Right atrium auricular region (tissue), 2 donors: ENCODE measurements around the gene ERH. TPM values are rescaled to one million over a fixed set of nuclear protein-coding genes. Genes with fewer than 3 reads are reported as not detected.
"Not testable (repeated sequence)": the region's sequence is repeated elsewhere in the genome, so short reads cannot be mapped to it uniquely, and the experiment has no call there.

Experiments
- DNase-seq: peaks from one replicate; pipeline ENCODE4 v3.0.0-alpha.2; 2019; ENCODE audit warnings: low spot score
- H3K27ac ChIP-seq, 2 donors: fragments of 200-600 bp; sonication (generic); 1 replicate in 1 of 2; 2 replicates in 1 of 2; pipeline ENCODE4 v1.5.1; 2016 to 2019
- H3K27me3 ChIP-seq, 2 donors: fragments of 200-600 bp; sonication (generic); one replicate each; pipeline versions ENCODE4 v1.5.1 to v1.6.0; 2017 to 2019
- H3K36me3 ChIP-seq: fragments of 200-600 bp; sonication (generic); one replicate; pipeline ENCODE4 v1.5.1; 2016
- H3K4me1 ChIP-seq, 2 donors: fragments of 200-600 bp; sonication (generic); one replicate each; pipeline versions ENCODE4 v1.5.1 to v1.6.0; 2017 to 2019
- H3K4me3 ChIP-seq, 2 donors: fragments of 200-600 bp; sonication (generic); 1 replicate in 1 of 2; 2 replicates in 1 of 2; pipeline ENCODE4 v1.5.1; 2017 to 2019; ENCODE audit warnings: mild to moderate bottlenecking in 1 of 2, moderate library complexity in 1 of 2
- H3K9me3 ChIP-seq, 2 donors: fragments of 200-600 bp; sonication (generic); one replicate each; pipeline ENCODE4 v1.5.1; 2019
- CTCF ChIP-seq, 2 donors: fragments of 200-600 bp; sonication (generic); IDR thresholded peaks; one replicate each; pipeline ENCODE4 v1.5.1; 2019; ENCODE audit warnings: antibody characterized with exemption in 2 of 2
- total RNA-seq, 2 donors: library from RNA; depleted of rRNA; stranded (reverse); fragments of >200 nt; gene quantifications; one replicate each; pipeline ENCODE4 v1.1.0, GENCODE V29; 2016

The ERH gene
- total RNA-seq, 2 donors from 2014 or later: 47.1 to 55.1 TPM

- TF ChIP-seq CTCF (IDR thresholded peaks at IDR 0.05): no peak
- no peak for DNase-seq
- no peak overlapping the region for H3K4me3 ChIP-seq
- peaks cover 15% of the 10 kb centered on the region for H3K36me3 ChIP-seq
- no peaks in the 10 kb centered on the region for H3K4me1 ChIP-seq
- H3K9me3 ChIP-seq: no peaks in the 10 kb centered on the region
- H3K27me3 ChIP-seq: no peaks in the 10 kb centered on the region
- H3K27ac ChIP-seq: no peak overlapping the region
Observed at GRCh38 chr14:69423279-69423678, 25.2 kb upstream of the ERH start.

GRCh38 chr14:69416087-69416486, 18.0 kb upstream of the ERH start:
- H3K4me1 ChIP-seq, H3K27ac ChIP-seq, H3K9me3 ChIP-seq, H3K27me3 ChIP-seq, DNase-seq, H3K4me3 ChIP-seq, H3K36me3 ChIP-seq: not testable (repeated sequence)

- no peaks in the 10 kb centered on the region for H3K36me3 ChIP-seq
- no peaks in the 10 kb centered on the region for H3K4me1 ChIP-seq
- H3K4me3 ChIP-seq: no peak overlapping the region
- DNase-seq: no peak
- H3K27me3 ChIP-seq: no peaks in the 10 kb centered on the region
- no peak overlapping the region for H3K27ac ChIP-seq
- no peaks in the 10 kb centered on the region for H3K9me3 ChIP-seq
- no peak for TF ChIP-seq CTCF (IDR thresholded peaks at IDR 0.05)
Observed at GRCh38 chr14:69413483-69413882, 15.4 kb upstream of the ERH start.

GRCh38 chr14:69408331-69408960, 10.3 kb upstream of the ERH start:
- no peak for TF ChIP-seq CTCF (IDR thresholded peaks at IDR 0.05)
- Histone ChIP-seq H3K4me3 (no peak overlapping the region), H3K4me1 (peaks cover 0 to 5% of the 10 kb centered on the region in 2 donors), H3K9me3 (no peaks in the 10 kb centered on the region), H3K27ac (no peak overlapping the region), H3K27me3 (no peaks in the 10 kb centered on the region), H3K36me3 (no peaks in the 10 kb centered on the region)
- DNase-seq: no peak

- Histone ChIP-seq H3K36me3 (no peaks in the 10 kb centered on the region), H3K27me3 (no peaks in the 10 kb centered on the region), H3K4me3 (no peak overlapping the region), H3K9me3 (no peaks in the 10 kb centered on the region), H3K4me1 (peaks cover 0 to 19% of the 10 kb centered on the region in 2 donors), H3K27ac (no peak overlapping the region)
- DNase-seq: no peak
- no peak for TF ChIP-seq CTCF (IDR thresholded peaks at IDR 0.05)
Observed at GRCh38 chr14:69405762-69406161, 7.7 kb upstream of the ERH start.

GRCh38 chr14:69404883-69405282, 6.8 kb upstream of the ERH start:
- Histone ChIP-seq H3K4me3 (no peak overlapping the region), H3K36me3 (no peaks in the 10 kb centered on the region), H3K27ac (no peak overlapping the region), H3K4me1 (peaks cover 0 to 28% of the 10 kb centered on the region in 2 donors), H3K27me3 (no peaks in the 10 kb centered on the region), H3K9me3 (no peaks in the 10 kb centered on the region)
- DNase-seq: no peak
- TF ChIP-seq CTCF (IDR thresholded peaks at IDR 0.05): no peak
